Measurements from ENCODE around the gene SHISA6. TPM values are rescaled to one million over a fixed set of nuclear protein-coding genes. Genes with fewer than 3 reads are reported as not detected.
"Not testable (repeated sequence)": the region's sequence is repeated elsewhere in the genome, so short reads cannot be mapped to it uniquely, and the experiment has no call there.

The SHISA6 gene
- total and polyA plus RNA-seq, 4 donors, result not detected

DNA sequence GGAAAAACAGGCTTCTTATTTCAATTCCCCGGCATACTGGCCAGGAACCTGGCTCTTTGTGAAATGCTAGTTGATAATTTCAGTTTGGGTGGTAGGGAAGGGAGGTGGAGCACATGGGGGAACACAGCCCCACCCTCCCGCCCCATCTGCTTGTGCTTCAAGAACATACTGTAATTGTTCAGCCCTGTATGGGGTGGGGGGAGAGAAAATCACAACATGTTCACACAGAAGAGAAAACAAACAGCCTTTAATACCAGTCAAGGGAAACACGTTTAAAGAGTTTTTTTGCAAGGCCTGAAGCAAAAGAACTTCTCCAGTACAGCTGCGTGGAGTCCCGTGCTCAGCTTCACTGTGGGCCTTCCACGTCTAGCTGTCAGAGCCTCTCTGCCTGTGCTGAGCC is 59.7 kb downstream of the SHISA6 start:
- H3K36me3 ChIP-seq (ENCODE audit: control insufficient read depth in 4 of 4, insufficient read depth in 3 of 4, low read depth in 1 of 4, low read length in 3 of 4), result no peaks in the 10 kb centered on the region
- TF ChIP-seq EGR1 (IDR thresholded peaks at IDR 0.05; ENCODE audit: low read depth in 2 of 2) (no peak), NR2F2 (IDR thresholded peaks at IDR 0.05) (no peak), SP1 (IDR thresholded peaks at IDR 0.05) (no peak), RXRA (IDR thresholded peaks at IDR 0.05) (no peak), TAF1 (conservative IDR thresholded peaks at IDR 0.05) (no peak), YY1 (IDR thresholded peaks at IDR 0.05) (no peak), JUND (IDR thresholded peaks at IDR 0.05) (no peak), HNF4G (IDR thresholded peaks at IDR 0.05) (no peak), FOXA2 (IDR thresholded peaks at IDR 0.05) (no peak), GABPA (IDR thresholded peaks at IDR 0.05 in 1 of 2, conservative IDR thresholded peaks at IDR 0.05 in 1 of 2) (no peak), RAD21 (IDR thresholded peaks at IDR 0.05) (no peak), FOXA1 (IDR thresholded peaks at IDR 0.05) (no peak), HNF4A (conservative IDR thresholded peaks at IDR 0.05) (no peak)
- TF ChIP-seq, protein P1, sequence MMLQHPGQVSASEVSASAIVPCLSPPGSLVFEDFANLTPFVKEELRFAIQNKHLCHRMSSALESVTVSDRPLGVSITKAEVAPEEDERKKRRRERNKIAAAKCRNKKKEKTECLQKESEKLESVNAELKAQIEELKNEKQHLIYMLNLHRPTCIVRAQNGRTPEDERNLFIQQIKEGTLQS (IDR thresholded peaks at IDR 0.05), result no peak
- TF ChIP-seq, protein P2, sequence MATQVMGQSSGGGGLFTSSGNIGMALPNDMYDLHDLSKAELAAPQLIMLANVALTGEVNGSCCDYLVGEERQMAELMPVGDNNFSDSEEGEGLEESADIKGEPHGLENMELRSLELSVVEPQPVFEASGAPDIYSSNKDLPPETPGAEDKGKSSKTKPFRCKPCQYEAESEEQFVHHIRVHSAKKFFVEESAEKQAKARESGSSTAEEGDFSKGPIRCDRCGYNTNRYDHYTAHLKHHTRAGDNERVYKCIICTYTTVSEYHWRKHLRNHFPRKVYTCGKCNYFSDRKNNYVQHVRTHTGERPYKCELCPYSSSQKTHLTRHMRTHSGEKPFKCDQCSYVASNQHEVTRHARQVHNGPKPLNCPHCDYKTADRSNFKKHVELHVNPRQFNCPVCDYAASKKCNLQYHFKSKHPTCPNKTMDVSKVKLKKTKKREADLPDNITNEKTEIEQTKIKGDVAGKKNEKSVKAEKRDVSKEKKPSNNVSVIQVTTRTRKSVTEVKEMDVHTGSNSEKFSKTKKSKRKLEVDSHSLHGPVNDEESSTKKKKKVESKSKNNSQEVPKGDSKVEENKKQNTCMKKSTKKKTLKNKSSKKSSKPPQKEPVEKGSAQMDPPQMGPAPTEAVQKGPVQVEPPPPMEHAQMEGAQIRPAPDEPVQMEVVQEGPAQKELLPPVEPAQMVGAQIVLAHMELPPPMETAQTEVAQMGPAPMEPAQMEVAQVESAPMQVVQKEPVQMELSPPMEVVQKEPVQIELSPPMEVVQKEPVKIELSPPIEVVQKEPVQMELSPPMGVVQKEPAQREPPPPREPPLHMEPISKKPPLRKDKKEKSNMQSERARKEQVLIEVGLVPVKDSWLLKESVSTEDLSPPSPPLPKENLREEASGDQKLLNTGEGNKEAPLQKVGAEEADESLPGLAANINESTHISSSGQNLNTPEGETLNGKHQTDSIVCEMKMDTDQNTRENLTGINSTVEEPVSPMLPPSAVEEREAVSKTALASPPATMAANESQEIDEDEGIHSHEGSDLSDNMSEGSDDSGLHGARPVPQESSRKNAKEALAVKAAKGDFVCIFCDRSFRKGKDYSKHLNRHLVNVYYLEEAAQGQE (IDR thresholded peaks at IDR 0.05), result no peak
- TF ChIP-seq, protein P3, sequence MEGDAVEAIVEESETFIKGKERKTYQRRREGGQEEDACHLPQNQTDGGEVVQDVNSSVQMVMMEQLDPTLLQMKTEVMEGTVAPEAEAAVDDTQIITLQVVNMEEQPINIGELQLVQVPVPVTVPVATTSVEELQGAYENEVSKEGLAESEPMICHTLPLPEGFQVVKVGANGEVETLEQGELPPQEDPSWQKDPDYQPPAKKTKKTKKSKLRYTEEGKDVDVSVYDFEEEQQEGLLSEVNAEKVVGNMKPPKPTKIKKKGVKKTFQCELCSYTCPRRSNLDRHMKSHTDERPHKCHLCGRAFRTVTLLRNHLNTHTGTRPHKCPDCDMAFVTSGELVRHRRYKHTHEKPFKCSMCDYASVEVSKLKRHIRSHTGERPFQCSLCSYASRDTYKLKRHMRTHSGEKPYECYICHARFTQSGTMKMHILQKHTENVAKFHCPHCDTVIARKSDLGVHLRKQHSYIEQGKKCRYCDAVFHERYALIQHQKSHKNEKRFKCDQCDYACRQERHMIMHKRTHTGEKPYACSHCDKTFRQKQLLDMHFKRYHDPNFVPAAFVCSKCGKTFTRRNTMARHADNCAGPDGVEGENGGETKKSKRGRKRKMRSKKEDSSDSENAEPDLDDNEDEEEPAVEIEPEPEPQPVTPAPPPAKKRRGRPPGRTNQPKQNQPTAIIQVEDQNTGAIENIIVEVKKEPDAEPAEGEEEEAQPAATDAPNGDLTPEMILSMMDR (IDR thresholded peaks at IDR 0.05; ENCODE audit: low read depth, low read length, missing input control), result no peak
- TF ChIP-seq, protein P4, sequence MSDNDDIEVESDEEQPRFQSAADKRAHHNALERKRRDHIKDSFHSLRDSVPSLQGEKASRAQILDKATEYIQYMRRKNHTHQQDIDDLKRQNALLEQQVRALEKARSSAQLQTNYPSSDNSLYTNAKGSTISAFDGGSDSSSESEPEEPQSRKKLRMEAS (IDR thresholded peaks at IDR 0.05), result no peak
- TF ChIP-seq, protein P5, sequence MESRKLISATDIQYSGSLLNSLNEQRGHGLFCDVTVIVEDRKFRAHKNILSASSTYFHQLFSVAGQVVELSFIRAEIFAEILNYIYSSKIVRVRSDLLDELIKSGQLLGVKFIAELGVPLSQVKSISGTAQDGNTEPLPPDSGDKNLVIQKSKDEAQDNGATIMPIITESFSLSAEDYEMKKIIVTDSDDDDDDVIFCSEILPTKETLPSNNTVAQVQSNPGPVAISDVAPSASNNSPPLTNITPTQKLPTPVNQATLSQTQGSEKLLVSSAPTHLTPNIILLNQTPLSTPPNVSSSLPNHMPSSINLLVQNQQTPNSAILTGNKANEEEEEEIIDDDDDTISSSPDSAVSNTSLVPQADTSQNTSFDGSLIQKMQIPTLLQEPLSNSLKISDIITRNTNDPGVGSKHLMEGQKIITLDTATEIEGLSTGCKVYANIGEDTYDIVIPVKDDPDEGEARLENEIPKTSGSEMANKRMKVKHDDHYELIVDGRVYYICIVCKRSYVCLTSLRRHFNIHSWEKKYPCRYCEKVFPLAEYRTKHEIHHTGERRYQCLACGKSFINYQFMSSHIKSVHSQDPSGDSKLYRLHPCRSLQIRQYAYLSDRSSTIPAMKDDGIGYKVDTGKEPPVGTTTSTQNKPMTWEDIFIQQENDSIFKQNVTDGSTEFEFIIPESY (IDR thresholded peaks at IDR 0.05), result no peak
- WGBS, result 77% methylated on average over 6 of the region's 6 CpGs
- DNase-seq (ENCODE audit: low spot score), result no peak
- H3K9me3 ChIP-seq (ENCODE audit: control insufficient read depth in 4 of 4, low read length in 3 of 4), result no peaks in the 10 kb centered on the region
- H3K9ac ChIP-seq (ENCODE audit: low read depth in 1 of 2, low read length in 2 of 2), result no peak overlapping the region
- H3K4me1 ChIP-seq (ENCODE audit: control insufficient read depth in 4 of 4, insufficient read depth in 4 of 4, low read length in 3 of 4), result no peaks in the 10 kb centered on the region
- no peak overlapping the region for H3K27ac ChIP-seq (ENCODE audit: low read depth in 1 of 2, low read length in 2 of 2)
- no peak overlapping the region for H3K4me3 ChIP-seq (ENCODE audit: low read depth in 1 of 3, low read length in 3 of 3)
- peaks cover 0 to 3% (median 0%) of the 10 kb centered on the region in 4 donors for H3K27me3 ChIP-seq (ENCODE audit: control insufficient read depth in 4 of 4, insufficient read depth in 4 of 4, low read length in 3 of 4)

DNA sequence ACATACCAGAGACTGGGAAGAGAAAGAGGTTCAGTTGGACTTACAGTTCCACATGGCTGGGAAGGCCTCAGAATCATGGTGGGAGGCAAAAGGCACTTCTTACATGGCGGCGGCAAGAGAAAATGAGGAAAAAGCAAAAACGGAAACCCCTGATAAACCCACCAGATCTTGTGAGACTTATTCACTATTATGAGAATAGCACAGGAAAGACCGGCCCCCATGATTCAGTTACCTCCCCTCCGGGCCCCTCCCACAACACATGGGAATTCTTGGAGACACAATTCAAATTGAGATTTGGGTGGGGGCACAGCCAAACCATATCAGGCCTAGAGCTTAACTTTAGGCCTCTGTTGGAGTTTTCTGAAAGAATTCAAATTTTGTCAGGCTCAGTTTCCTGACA is 60.9 kb downstream of the SHISA6 start:
- not testable (repeated sequence) for H3K27ac ChIP-seq (ENCODE audit: low read depth in 1 of 2, low read length in 2 of 2); H3K27me3 ChIP-seq (ENCODE audit: control insufficient read depth in 4 of 4, insufficient read depth in 4 of 4, low read length in 3 of 4); H3K9me3 ChIP-seq (ENCODE audit: control insufficient read depth in 4 of 4, low read length in 3 of 4); H3K36me3 ChIP-seq (ENCODE audit: control insufficient read depth in 4 of 4, insufficient read depth in 3 of 4, low read depth in 1 of 4, low read length in 3 of 4); DNase-seq (ENCODE audit: low spot score); H3K9ac ChIP-seq (ENCODE audit: low read depth in 1 of 2, low read length in 2 of 2); H3K4me3 ChIP-seq (ENCODE audit: low read depth in 1 of 3, low read length in 3 of 3); H3K4me1 ChIP-seq (ENCODE audit: control insufficient read depth in 4 of 4, insufficient read depth in 4 of 4, low read length in 3 of 4)
- 93% methylated on average over 5 of the region's 5 CpGs for WGBS

Data from liver (tissue), 9 donors.